ENCODE results near the gene TNRC18. TPM values are rescaled to one million over a fixed set of nuclear protein-coding genes. Genes with fewer than 3 reads are reported as not detected.
"Not testable (repeated sequence)": the region's sequence is repeated elsewhere in the genome, so short reads cannot be mapped to it uniquely, and the experiment has no call there.

TNRC18 gene
- polyA plus RNA-seq, 4 donors = 97.6 to 145 (median 131) TPM

DNA sequence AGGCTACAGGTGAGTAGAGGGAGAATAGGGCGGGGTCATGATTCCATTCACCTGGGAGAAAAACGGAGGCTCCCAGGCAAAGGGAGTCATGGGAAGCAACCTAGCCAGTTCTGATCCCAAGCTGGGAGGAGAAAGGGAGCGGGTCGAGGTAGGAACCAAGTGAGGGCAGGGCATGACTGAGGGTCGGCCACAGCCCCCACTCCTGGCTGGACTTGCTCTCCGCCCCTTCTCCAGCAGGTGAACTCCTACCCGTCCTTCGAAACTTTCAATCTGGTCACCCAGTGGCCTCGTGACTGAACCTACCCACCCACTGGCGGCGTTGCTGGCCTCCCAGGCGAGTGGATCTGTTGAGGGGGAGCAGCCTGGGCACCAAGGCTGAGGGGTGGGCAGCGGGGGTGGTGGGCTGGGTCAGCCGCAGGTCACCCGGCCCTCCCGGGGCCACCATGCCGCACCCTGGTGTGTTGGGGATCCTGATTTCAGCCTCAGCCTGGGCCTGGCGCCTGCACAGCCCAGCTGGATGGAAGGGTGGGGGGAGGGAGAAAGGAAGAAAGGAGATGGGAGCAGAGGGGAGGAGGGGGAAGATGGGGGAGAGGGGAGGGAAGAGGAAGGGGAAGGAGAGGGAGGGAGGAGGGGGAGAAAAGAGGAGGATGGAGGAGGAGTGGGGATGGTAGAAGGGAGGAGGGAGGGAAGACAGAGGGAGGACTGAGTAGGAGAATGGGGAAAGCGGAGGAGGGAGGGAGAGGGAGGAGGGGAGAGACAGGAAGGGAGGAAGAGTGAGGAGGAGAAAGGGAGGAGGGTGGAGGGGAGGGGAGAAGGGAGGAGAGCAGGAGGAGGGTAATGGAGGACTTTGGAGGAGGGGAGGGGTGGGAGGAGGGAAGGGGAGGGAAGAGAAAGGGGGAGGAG is 141.8 kb downstream of the TNRC18 start:
- DNase-seq (ENCODE audit: low read depth in 4 of 4, low spot score in 2 of 4) = not testable (repeated sequence)

DNA sequence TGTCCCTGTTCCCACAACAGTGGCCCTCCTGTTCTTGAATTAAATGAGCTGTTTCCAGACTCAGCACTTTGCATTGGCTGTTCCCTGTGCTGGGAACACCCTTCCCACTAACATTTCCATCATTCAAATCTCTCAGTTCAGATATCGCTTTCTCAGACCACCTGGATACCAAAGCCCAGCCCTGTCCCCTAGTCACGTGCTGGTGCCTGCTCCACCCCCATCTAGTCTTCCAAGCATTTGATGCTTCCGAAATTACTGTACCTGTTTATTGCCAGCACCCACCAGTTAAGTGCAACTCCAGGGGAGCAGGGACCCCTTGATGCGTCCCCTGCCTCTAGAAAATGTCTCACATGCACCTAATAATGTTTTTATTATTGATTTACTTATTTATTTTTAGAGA is 143.9 kb downstream of the TNRC18 start:
- DNase-seq (ENCODE audit: low read depth in 4 of 4, low spot score in 2 of 4) = no peak

DNA sequence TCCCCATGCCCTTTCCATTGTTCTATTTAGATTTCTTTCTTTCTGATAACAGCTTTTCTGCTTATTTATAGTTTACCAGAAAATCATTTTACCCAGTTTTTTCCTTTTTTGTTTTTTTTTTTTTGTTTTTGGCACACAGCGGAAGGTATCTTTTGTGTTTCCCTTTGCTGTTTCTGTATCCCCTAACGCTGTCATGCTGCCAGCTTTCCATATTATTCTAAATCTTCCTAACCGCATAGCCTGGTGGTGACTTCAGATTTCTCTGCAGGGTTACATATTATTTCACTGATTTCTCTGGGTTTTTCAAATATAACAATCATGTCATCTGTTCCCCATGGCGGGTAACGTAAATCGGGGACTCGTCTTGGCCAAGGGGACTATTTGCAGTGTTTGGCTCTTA is 144.9 kb downstream of the TNRC18 start:
- DNase-seq (ENCODE audit: low read depth in 4 of 4, low spot score in 2 of 4) = no peak

DNA sequence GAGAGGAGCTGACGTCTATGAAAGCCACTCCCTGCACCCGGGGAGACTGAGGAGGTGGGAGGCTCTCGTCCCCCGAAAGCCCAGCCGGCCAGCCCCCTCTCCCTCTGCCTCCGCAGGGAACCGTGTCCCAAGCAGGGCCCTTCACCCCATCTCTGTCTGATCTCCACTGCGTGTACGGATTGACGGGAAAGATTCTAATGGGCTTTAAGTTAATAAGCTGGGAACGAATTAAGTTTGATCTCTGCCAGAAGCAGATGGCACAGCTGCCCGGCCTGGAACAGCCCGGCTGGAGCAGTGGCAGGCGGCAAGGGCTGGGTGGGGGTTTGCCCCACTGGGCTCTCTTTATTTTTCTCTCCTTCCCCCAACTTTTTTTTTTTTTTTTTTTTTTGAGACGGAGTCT is 147.0 kb downstream of the TNRC18 start:
- no peak for DNase-seq (ENCODE audit: low read depth in 4 of 4, low spot score in 2 of 4)

DNA sequence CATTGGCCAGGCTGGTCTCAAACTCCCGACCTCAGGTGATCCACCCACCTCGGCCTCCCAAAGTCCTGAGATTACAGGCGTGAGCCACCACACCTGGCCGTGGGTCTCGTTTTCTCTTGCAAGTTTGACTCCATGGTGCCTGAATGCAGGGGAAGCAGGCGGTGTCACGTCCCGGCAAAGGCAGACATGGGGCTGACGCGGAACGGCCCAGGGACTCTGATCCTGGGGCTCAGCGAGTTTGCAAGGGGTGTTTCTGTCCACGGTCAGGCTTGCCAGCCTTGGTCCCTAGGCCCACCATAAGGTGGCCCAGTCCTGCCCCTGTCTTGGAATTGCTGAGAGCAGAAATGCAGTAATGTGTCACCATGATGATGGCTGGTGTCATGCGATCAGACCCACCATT is 147.5 kb downstream of the TNRC18 start:
- not testable (repeated sequence) for DNase-seq (ENCODE audit: low read depth in 4 of 4, low spot score in 2 of 4)

DNA sequence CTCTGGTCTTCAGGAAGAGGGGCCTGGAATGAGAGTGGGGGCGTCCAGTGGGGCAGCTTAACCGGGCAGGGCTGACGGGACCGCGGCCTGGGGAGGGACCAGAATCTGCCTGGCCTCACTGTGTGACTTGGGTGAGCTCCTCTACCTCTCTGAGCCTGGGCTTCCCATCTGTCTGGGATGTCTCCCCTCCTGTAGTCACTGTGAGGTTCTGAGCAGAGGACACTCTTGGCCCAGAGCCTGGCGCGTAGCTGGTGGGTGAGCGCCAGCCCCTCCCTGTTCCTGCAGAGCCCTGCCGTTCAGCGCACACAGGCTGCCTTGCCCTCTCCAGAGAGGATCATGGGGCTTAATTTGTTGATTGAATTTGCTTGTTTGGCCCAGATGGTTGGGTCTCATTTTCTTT is 148.1 kb downstream of the TNRC18 start:
- not testable (repeated sequence) for DNase-seq (ENCODE audit: low read depth in 4 of 4, low spot score in 2 of 4)

DNA sequence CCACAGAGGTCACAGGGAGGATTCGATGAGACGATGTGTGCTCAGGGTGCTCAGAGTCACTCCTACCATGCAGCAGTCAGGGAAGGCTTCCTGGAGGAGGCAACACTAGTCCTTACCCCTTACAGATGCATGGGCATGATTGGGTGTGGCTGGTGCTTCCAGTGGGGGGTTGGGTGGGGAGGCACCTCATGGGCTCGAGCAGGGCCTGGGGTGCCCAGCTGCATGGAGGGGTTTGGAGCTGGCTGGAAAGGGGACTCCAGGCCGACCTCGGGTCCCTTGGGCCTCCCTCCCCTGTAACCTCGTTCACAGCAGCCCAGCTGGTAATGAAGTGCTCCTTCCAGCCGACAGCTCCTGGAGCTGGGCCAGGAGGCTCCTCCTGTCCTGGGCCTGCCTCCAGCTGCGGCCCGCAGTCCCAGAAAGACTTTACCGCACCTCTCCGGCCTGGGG is 148.6 kb downstream of the TNRC18 start:
- DNase-seq (ENCODE audit: low read depth in 4 of 4, low spot score in 2 of 4) = not testable (repeated sequence)

DNA sequence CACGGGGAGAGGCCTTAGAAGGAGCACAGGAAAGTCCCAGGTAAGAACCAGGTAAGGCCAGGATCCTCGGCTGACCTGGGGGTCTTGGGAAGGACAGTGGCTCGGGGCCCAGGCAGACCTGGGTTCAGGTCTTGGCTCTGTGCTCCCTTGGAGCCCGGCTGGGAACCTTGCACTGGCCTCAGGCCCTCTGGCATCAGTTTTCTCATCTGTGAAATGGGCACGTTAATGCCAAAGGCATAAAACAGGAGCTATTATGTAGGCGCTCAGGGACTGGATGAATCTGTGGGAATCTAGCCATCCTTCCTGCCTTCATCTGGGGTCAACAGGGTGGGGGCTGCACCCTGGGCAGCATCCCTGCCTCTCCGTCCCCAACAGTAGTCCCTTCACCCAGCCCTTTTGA is 149.2 kb downstream of the TNRC18 start:
- DNase-seq (ENCODE audit: low read depth in 4 of 4, low spot score in 2 of 4) = no peak

DNA sequence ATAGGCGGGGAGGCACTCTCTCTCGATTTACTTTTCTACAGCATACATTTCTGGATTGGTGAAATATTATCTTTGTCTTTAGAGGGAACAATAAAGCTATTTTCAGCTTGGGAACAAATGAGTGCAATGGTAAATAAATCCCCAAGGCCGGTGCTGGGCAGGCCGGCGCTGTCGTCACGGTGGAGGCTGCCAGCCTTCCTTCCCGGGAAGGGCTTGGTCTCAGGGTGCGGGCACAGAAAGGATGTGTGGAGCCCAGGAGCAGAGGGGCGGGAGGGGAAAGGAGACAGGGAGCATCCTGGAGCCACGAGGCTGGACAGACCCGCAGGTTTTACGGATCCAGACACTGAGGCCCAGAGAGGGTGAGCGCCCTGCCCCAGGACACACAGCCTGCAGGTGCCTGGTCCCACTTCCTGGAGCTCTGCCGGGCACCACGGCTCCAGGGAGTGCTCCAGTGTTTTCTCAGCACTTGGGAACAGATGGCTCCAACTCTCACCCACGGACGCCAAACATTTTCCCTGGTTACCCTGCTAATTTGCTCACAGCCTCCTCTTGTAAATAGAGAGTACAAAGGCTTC is 149.7 kb downstream of the TNRC18 start:
- DNase-seq (ENCODE audit: low read depth in 4 of 4, low spot score in 2 of 4) = not testable (repeated sequence)

DNA sequence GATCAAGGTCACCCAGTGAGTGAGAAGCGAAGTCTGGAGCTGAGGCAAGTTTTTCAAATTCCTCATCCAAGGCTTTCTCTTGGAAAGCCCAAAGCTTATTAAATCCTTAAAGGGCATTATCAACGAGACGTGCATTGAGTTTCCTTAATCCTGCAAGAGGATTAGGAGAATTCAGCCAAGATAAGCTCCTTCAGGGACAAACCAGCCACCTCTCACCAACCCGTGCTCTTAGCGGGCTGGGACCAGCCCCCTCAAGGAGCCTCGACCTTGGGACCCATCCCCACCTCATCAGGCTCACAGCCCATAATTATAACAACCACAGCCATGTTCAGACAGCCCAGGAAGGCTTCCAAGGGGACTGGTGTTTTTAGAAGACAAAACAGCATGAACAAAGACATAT is 152.8 kb downstream of the TNRC18 start:
- no peak for DNase-seq (ENCODE audit: low read depth in 4 of 4, low spot score in 2 of 4)

DNA sequence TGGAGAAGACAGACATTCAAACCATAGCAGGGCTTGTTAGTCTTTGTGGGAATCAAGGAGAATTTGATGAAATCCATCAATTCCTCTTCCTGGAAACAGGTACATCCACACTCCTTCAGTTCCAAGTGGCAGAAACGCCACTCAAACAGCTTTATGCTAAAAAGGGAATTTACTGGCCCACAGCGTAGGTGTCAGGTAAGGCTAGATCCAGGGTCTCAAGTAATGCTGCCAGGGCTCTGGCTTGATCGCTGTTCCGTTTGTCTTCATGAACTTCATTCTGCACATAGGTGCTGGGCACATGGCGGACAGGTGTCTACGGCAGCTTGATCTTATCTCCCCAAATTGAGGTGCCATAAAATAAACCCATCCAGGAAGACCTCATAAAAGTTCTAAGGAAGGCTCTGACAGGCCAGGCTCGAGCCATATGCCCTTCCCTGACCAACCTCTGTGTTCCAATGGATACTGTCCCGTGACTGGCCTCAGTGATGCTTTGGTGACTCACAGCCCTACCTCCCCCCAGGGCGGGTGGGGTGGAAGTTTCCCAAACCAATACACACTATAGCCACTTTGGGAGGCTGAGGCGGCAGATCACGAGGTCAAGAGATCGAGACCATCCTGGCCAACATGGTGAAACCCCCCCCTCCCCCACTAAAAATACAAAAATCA is 153.5 kb downstream of the TNRC18 start:
- not testable (repeated sequence) for DNase-seq (ENCODE audit: low read depth in 4 of 4, low spot score in 2 of 4)

DNA sequence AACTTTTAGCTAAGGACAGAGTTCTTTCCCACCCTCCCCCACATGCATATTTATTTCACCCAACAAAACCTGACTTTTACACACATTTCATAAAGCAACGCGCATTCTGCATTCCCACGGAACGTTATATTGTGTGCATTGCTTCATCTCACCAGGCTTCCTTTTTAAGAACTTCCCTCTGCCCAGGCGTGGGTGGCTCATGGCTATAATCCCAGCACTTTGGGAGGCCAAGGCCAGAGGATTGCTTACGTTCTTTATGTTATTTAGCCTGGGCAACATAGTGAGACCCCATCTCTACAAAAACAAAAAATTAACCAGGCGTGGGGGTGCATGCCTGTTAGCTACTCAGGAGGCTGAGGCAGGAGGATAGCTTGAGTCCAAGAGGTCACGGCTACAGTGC is 155.8 kb downstream of the TNRC18 start:
- DNase-seq (ENCODE audit: low read depth in 4 of 4, low spot score in 2 of 4) = not testable (repeated sequence)

DNA sequence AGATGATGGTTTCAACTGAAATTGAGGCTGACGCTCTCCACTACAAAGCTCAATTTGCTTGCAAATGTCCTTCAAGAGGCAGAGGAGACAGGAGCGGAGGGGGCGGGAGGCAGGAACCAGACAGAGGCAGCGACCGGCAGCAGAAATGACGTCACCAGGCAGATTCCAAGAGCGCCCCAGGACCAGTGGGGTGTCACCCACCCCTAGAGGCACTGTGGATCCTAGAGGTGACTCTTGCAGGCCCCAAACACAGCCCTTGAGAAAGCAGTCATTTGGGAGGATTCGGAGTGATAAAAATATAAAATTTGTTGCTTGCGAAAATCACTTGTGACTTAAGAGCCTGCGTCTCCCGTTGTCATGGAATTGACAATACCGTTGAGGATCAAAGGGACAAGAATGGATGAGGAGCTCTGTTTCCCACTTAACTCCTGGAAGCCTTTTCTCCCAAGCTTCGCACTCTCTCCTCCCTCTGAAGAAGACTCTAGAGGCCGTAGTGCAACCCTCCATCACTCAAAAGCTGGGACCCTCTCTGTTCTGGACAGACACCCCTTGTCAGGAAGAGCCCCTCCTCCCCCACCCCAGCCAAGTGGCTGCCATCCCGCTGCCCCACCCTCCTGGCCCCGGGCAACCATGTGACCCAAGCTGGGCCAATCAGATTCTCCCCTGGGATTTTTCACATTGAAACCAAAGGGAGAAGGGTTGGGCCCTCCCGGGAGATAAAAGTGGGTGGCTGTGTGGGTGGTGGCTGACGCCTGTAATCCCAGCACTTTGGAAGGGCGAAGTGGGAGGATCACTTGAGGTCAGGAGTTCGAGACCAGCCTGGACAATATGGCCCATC is 157.2 kb downstream of the TNRC18 start:
- DNase-seq (ENCODE audit: low read depth in 4 of 4, low spot score in 2 of 4) = no peak

DNA sequence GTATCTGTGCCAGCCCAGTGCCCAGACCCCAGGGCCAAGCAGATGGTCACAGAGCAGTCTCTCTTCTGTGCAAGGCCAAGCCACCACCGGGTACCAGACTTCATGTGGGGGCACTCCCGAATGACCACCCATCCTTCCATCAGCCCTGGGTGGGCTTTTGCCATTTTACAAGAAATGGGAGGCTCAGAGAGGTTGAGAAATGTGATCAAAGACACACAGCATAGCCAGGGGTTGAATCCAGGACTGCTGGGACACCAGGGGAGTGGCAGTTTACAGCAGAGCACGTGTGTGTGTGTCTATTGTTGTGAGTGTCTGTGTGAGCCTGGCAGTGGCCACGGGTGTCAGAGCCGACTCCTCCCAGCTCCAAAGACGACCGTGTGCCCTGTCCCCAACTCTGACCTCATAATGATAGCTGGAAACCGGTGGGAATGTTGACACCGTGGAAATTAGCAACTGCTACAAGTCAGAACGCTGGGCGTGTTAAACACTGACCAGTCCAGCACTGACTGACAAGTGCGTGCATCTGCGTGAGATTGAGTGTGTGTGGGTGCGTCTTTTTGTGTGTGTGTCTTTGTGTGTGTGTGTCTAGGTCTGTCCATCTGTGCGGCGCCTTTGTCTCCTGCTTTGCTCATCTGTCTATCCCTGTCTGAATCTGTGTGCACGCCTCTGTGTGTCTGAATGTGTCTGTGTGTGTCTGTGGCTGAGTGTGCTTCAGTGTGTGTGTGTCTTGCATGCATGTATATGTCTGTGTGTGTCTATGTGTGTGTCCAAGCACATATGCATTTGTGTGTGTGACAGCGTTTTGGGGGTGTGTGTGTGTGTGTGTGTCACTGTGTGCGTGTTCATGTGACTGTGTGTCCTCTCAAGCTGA is 158.1 kb downstream of the TNRC18 start:
- DNase-seq (ENCODE audit: low read depth in 4 of 4, low spot score in 2 of 4) = no peak

DNA sequence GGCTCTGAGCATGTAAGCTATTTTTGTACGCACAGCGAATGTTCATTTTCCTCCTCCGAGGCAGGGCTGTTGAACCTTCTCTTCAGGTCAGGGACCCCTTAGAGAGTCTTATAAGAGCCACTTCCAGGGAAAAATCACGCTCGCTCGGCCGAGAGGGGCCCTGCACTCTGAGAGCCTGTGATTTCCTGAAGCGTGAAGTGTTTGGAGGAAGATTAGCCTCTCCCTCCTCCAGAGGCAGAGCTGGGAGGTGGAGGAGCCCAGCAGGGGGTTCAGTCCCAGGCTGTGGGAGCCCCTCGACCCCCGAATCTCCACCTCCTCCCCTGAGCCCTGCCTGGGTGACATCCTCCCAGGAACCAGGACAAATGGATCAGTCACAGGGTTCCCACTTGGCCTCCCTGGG is 160.6 kb downstream of the TNRC18 start:
- not testable (repeated sequence) for DNase-seq (ENCODE audit: low read depth in 4 of 4, low spot score in 2 of 4)

DNA sequence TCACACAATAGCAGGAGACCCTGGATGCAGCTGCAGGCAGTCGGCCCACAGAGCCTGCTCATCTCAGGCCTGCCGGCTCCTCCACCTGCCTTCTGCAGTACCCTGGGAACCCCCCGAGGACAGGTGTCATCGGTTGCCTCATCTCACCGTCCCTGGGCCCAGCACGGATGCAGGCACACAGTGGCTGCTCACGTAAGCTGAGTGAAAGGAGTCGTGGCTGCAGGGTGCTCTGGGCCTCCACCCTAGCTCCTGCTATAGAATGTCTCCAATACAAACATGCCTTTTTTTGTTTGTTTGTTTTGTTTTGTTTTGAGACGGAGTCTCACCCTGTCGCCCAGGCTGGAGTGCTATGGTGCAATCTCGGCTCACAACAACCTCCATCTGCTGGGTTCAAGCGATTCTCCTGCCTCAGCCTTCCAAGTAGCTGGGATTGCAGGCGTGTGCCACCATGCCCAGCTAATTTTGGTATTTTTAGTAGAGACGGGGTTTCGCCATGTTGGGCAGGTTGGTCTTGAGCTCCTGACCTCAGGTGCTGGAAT is 163.0 kb downstream of the TNRC18 start:
- not testable (repeated sequence) for DNase-seq (ENCODE audit: low read depth in 4 of 4, low spot score in 2 of 4)

All from left renal cortex interstitium (tissue), 4 donors.